GM19324 (cell line): ENCODE results near the gene SLC39A6.
"Not testable (repeated sequence)": the region's sequence is repeated elsewhere in the genome, so short reads cannot be mapped to it uniquely, and the experiment has no call there.

Source experiments
- ATAC-seq: cut with Tn5 transposase; IDR thresholded peaks from one replicate; pipeline ENCODE4 v1.9.1; 2021; ENCODE audit warnings: mild to moderate bottlenecking, moderate library complexity; ENCODE audit not compliant: unreplicated experiment, low FRiP score

Gene SLC39A6

GRCh38 chr18:36066001-36066400 is 63.1 kb downstream of the SLC39A6 start:
- ATAC-seq = no peak

- not testable (repeated sequence) for ATAC-seq
These were observed 64.4 kb downstream of the SLC39A6 start for GRCh38 chr18:36064809-36065079.

GRCh38 chr18:36064027-36064808 is 64.9 kb downstream of the SLC39A6 start:
- no peak for ATAC-seq

DNA sequence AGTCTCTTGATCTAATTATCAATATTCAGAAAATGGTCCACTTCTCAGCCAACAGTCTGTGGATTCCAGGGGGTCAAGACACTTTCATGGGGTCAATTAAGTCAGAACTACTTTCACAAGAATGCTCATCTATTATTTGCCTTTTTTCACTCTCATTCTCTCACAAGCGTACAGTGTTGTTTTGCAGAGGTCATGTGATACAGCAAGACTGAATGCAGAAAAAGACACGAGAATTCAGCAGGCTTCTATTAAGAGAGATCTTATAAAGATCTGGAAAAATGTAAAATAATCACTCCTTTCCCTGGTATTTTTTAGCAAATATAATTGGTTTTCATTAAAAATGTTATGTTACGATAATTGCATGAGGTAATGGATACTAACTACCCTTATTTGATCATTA is 70.5 kb downstream of the SLC39A6 start:
- ATAC-seq = no peak
